Upper lobe of right lung (tissue), 1 donor: ENCODE results near the gene OR6B1. TPM values are rescaled to one million over a fixed set of nuclear protein-coding genes. Genes with fewer than 3 reads are reported as not detected.

Experiments used
- ATAC-seq: fragments of 200-7000 bp; cut with Tn5 transposase; one replicate; pipeline ENCODE4 v1.9.1; 2020; ENCODE audit warnings: mild to moderate bottlenecking, moderate library complexity
- DNase-seq: peaks from one replicate; pipeline ENCODE4 v3.0.0-alpha.2; 2020
- H3K27ac ChIP-seq: fragments of 200-600 bp; one replicate; pipeline ENCODE4 v1.8.0; 2022
- H3K27me3 ChIP-seq: fragments of 200-600 bp; one replicate; pipeline ENCODE4 v1.8.0; 2022; ENCODE audit warnings: mild to moderate bottlenecking
- H3K36me3 ChIP-seq: fragments of 200-600 bp; one replicate; pipeline ENCODE4 v1.8.0; 2022
- H3K4me1 ChIP-seq: fragments of 200-600 bp; one replicate; pipeline ENCODE4 v1.8.0; 2022
- H3K4me3 ChIP-seq: fragments of 200-600 bp; one replicate; pipeline ENCODE4 v1.8.0; 2022; ENCODE audit warnings: mild to moderate bottlenecking
- H3K9me3 ChIP-seq: fragments of 200-600 bp; one replicate; pipeline ENCODE4 v1.8.0; 2022
- intact Hi-C: fragments of 100-400 bp; cut with DNase I; formaldehyde crosslinking; loops from one replicate; pipeline ENCODE4 v1.11.0; 2022
- total RNA-seq: library from RNA; stranded (reverse); fragmentation: NEBNext Ultra II Directional; extraction: Animal tissue kit (Norgen Biotek cat#: 25700); gene quantifications from one replicate; pipeline ENCODE4 v1.2.1, GENCODE V29; 2021
- TF ChIP-seq, protein P1 (sequence below): fragments of 200-600 bp; IDR thresholded peaks from one replicate; pipeline ENCODE4 v1.8.0; 2022; ENCODE audit warnings: antibody characterized with exemption
- donor health status: DM: no; HTN: yes; CAD: no; lungs with severe emphysema.

OR6B1 gene
- total RNA-seq, 1 donor from 2014 or later: not detected

GRCh38 chr7:143960813-143961610 lies 39.1 kb upstream of the OR6B1 start:
- H3K27me3 ChIP-seq: no peaks in the 10 kb centered on the region
- H3K9me3 ChIP-seq: no peaks in the 10 kb centered on the region
- intact Hi-C loops: no loop called here
- no peaks in the 10 kb centered on the region for H3K36me3 ChIP-seq
- no peaks in the 10 kb centered on the region for H3K4me1 ChIP-seq
- H3K4me3 ChIP-seq: no peak overlapping the region
- TF ChIP-seq, protein P1, sequence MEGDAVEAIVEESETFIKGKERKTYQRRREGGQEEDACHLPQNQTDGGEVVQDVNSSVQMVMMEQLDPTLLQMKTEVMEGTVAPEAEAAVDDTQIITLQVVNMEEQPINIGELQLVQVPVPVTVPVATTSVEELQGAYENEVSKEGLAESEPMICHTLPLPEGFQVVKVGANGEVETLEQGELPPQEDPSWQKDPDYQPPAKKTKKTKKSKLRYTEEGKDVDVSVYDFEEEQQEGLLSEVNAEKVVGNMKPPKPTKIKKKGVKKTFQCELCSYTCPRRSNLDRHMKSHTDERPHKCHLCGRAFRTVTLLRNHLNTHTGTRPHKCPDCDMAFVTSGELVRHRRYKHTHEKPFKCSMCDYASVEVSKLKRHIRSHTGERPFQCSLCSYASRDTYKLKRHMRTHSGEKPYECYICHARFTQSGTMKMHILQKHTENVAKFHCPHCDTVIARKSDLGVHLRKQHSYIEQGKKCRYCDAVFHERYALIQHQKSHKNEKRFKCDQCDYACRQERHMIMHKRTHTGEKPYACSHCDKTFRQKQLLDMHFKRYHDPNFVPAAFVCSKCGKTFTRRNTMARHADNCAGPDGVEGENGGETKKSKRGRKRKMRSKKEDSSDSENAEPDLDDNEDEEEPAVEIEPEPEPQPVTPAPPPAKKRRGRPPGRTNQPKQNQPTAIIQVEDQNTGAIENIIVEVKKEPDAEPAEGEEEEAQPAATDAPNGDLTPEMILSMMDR: no peak
- ATAC-seq: no peak
- DNase-seq: no peak
- no peak overlapping the region for H3K27ac ChIP-seq

DNA sequence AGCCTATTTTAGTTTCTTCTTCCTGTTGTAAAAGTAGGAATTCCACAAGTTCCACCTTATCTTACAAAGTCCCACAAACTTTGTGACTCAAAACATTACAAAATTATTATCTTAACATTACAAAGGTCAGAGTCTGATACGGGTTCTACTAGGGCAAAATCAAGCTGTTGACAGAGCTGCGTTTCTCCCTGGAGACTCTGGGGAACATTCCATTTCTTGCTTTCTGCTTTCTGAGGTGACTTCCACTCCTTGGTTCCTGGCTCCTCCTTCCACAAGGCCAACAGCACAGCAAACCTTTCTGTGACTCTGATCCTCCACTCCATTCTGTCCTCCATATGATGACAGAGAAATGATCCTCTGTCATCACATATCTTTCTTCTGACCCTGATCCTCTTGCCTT lies 34.8 kb upstream of the OR6B1 start:
- Histone ChIP-seq H3K27ac (no peak overlapping the region), H3K4me3 (no peak overlapping the region), H3K36me3 (no peaks in the 10 kb centered on the region), H3K9me3 (no peaks in the 10 kb centered on the region), H3K4me1 (no peaks in the 10 kb centered on the region), H3K27me3 (no peaks in the 10 kb centered on the region)
- intact Hi-C loops: no loop called here
- TF ChIP-seq, protein P1: no peak
- ATAC-seq: no peak
- no peak for DNase-seq

- Histone ChIP-seq H3K9me3 (no peaks in the 10 kb centered on the region), H3K27ac (no peak overlapping the region), H3K27me3 (no peaks in the 10 kb centered on the region), H3K36me3 (no peaks in the 10 kb centered on the region), H3K4me1 (no peaks in the 10 kb centered on the region), H3K4me3 (no peak overlapping the region)
- DNase-seq: no peak
- intact Hi-C loops: no loop called here
- no peak for ATAC-seq
- TF ChIP-seq, protein P1: no peak
These were observed 32.7 kb upstream of the OR6B1 start for GRCh38 chr7:143967398-143967797.

DNA sequence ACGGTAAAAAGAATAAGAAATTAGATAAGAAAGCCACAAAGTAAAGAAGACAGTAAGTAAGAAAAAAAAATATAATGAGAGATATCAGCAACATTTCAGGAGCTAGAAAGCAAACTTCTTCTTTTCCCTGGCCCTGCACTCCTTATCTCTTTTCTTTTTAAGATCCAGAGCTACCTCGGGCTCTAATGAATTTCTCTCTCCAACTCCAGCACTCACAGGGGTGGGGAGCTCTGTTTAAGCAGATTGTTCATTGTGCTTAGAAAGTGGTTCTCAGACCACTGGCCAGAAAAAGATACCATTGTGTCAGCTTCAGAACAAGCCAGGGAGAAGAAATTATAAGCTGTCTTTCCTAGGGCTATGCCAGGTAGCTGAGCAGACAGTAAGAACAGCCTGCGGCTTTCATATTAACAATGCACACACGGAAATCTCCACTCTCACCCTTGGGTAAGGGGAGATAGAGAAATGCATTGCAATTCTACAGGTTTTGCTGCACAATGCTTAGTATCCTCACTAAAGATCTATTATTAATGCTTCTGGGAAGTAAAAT lies 26.2 kb upstream of the OR6B1 start:
- TF ChIP-seq, protein P1: no peak
- no peaks in the 10 kb centered on the region for H3K4me1 ChIP-seq
- no peak overlapping the region for H3K4me3 ChIP-seq
- no peak overlapping the region for H3K27ac ChIP-seq
- no peaks in the 10 kb centered on the region for H3K9me3 ChIP-seq
- no peaks in the 10 kb centered on the region for H3K27me3 ChIP-seq
- no peaks in the 10 kb centered on the region for H3K36me3 ChIP-seq
- DNase-seq (no peak), ATAC-seq (no peak)
- intact Hi-C loops: no loop called here

GRCh38 chr7:143974459-143974858 lies 25.7 kb upstream of the OR6B1 start:
- no peaks in the 10 kb centered on the region for H3K27me3 ChIP-seq
- H3K4me1 ChIP-seq: no peaks in the 10 kb centered on the region
- no peaks in the 10 kb centered on the region for H3K9me3 ChIP-seq
- intact Hi-C loops: no loop called here
- H3K4me3 ChIP-seq: no peak overlapping the region
- DNase-seq: no peak
- no peak for ATAC-seq
- H3K27ac ChIP-seq: no peak overlapping the region
- TF ChIP-seq, protein P1: no peak
- no peaks in the 10 kb centered on the region for H3K36me3 ChIP-seq
